Activated CD8-positive, alpha-beta memory T cell treated with anti-CD3 and anti-CD28 coated beads for 24 hours (primary cell): ENCODE measurements around the gene CCDC195.

ENCODE experiments used
- DNase-seq: peaks from one replicate; pipeline ENCODE4 v3.0.0-alpha.2; 2020

Gene CCDC195

GRCh38 chr2:224716201-224716600 lies at the start of gene CCDC195:
CCDC195 (minus strand) TSS chr2:224716365; CDS start chr2:224716365, 0 bp downstream.
- no peak for DNase-seq

- DNase-seq: no peak
Observed at GRCh38 chr2:224764565-224765236, 48.5 kb upstream of the CCDC195 start.

- no peak for DNase-seq
Observed at GRCh38 chr2:224757934-224758548, 41.9 kb upstream of the CCDC195 start.

- no peak for DNase-seq
Observed at GRCh38 chr2:224753743-224754540, 37.8 kb upstream of the CCDC195 start.

- no peak for DNase-seq
Observed at GRCh38 chr2:224751996-224752698, 36.0 kb upstream of the CCDC195 start.

GRCh38 chr2:224749136-224749535 lies 33.0 kb upstream of the CCDC195 start:
- no peak for DNase-seq

GRCh38 chr2:224747765-224748164 lies 31.6 kb upstream of the CCDC195 start:
- DNase-seq: no peak

- DNase-seq: no peak
Observed at GRCh38 chr2:224736227-224736626, 20.1 kb upstream of the CCDC195 start.

GRCh38 chr2:224734949-224735348 lies 18.8 kb upstream of the CCDC195 start:
- no peak for DNase-seq

- no peak for DNase-seq
Observed at GRCh38 chr2:224731665-224732064, 15.5 kb upstream of the CCDC195 start.

GRCh38 chr2:224729435-224729834 lies 13.3 kb upstream of the CCDC195 start:
- no peak for DNase-seq

- no peak for DNase-seq
Observed at GRCh38 chr2:224724331-224724730, 8.2 kb upstream of the CCDC195 start.

GRCh38 chr2:224723586-224724217 lies 7.5 kb upstream of the CCDC195 start:
- no peak for DNase-seq

GRCh38 chr2:224722770-224723169 lies 6.6 kb upstream of the CCDC195 start:
- DNase-seq: no peak

GRCh38 chr2:224722250-224722649 lies 6.1 kb upstream of the CCDC195 start:
- DNase-seq: no peak

- no peak for DNase-seq
Observed at GRCh38 chr2:224716921-224717320, 756 bp upstream of the CCDC195 start.

GRCh38 chr2:224711859-224712665 lies 4.1 kb downstream of the CCDC195 start:
- DNase-seq: no peak

GRCh38 chr2:224711381-224711780 lies 4.8 kb downstream of the CCDC195 start:
- no peak for DNase-seq

- no peak for DNase-seq
Observed at GRCh38 chr2:224709301-224709700, 6.9 kb downstream of the CCDC195 start.

GRCh38 chr2:224694502-224694901 lies 21.7 kb downstream of the CCDC195 start:
- no peak for DNase-seq

- DNase-seq: no peak
Observed at GRCh38 chr2:224691563-224691962, 24.6 kb downstream of the CCDC195 start.

GRCh38 chr2:224690868-224691267 lies 25.3 kb downstream of the CCDC195 start:
- no peak for DNase-seq
